GM21390 (cell line): Measurements from ENCODE around the gene CENPC.
"Not testable (repeated sequence)": the region's sequence is repeated elsewhere in the genome, so short reads cannot be mapped to it uniquely, and the experiment has no call there.

Experiments used
- ATAC-seq: cut with Tn5 transposase; IDR thresholded peaks from one replicate; pipeline ENCODE4 v1.9.1; 2021; ENCODE audit not compliant: unreplicated experiment

Gene CENPC

DNA sequence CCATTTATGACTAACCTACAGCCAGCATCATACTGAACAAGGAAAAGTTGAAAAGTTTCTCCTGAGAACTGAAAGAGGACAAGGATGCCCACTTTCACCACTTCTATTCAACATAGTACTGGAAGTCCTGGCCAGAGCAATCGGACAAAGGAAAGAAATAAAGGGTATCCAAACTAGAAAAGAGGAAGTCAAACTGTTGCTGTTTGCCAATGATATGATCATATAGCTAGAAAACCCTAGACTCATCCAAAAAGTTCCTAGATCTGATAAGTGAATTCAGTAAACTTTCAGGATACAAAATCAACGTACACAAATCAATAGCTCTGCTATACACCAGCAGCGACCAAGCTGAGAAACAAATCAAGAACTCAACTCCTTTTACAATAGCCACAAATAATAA is 64.5 kb downstream of the CENPC start:
- ATAC-seq = no peak

DNA sequence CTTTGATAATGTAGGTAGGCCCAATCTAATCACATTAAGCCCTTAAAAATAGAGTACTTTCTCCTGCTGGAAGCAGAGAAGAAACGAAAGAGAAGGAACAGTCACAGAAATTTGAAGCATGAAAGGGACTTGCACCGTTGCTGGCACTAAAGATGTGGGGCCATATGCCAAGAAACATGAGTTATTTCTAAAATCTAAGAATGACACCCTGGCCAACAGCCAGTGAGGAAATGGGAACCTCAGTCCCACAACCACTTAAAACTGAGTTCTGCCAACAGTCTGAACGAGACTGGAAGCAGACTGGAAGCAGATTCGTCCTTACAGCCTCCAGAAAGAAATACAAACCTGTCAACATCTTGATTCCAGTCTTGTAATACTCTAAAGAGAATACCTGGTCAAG is 70.1 kb downstream of the CENPC start:
- ATAC-seq = no peak

GRCh38 chr4:67470871-67471270 is 74.4 kb downstream of the CENPC start:
- no peak for ATAC-seq

DNA sequence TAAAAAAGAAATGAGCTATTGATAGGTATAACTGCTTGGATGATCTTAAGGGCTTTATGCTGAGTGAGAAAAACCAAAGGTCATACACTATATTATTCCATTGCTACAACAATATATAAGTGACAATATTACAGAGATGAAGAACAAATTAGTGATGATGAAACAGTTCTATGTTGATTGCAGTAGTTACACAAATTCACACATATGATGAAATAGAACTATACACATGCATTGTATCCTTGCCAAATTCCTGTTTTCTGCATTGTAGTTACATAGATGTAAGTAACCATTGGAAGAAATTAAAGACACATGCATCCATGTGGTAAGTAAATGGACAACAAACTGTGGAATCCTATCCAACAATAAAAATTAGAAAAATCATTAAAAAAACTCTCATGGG is 76.5 kb downstream of the CENPC start:
- no peak for ATAC-seq

GRCh38 chr4:67466751-67467150 is 78.6 kb downstream of the CENPC start:
- no peak for ATAC-seq

GRCh38 chr4:67465763-67466052 is 79.6 kb downstream of the CENPC start:
- no peak for ATAC-seq

DNA sequence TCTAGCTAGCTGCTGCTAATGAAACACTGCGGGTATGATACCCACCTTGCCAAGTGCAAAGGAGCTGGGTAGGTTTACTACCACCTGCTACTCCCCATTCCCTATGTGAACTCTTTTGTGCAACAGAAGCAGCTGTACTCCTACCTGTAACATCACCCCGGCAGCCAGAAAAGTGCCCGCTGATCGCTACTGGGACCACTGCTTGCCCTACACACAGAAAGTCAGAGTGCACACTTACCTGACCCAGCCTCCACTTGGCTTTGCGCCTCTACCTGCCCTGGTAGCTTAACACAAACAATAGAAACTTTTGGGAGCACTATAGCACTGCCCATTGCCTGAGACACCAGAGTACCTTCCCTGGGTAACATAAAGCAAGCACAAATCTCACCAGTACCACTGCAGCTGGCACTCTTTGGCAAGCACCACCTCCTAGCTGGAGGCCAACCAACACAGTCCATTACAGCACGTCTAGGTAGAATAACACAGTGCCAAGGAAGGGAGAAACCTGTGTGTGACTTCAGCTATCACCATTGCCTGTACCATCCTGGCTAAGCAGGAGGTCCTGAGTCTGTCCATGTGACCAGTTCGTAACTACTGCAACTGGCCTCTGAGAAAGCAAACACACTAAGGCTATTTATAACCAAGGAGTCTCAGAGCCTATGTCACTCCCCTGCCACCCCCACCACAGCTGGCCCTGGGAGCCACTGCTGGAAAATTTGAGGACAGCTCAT is 80.1 kb downstream of the CENPC start:
- no peak for ATAC-seq

DNA sequence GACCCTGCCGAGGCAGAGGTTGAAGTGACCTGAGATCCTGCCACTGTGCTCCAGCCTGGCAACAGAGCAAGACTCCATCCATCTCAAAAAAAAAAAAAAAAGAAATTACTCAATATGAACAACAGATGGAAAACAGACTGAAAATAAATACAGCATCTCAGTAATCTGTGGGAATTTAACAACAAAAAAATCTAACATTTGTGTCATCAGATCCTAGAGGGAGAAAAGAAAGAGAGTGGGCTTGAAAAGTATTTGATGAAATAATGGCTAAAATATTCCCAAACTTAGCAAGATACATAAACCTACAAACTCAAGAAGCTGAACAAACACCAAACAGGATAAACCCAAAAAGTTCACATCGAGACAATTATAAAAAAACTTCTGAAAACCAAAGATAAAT is 84.7 kb downstream of the CENPC start:
- no peak for ATAC-seq

DNA sequence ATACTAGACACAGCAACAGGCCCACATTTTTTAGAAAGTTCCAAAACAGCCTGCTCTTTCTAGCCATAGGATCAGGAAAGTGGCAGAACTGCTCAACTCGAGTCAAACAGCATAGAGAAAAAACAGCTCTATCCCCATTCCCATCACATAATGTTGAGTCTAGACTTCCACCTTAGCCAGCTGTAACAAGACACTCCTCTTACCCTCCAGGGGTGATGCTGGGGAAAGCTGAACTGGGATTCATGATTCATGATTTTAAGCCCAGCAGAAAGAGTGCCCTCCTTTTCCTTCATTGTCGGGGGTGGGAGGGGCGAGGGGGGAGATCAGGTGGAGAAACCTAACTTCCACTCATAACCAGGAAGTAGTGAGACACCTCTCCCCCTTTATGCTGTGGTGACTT is 86.1 kb downstream of the CENPC start:
- no peak for ATAC-seq

DNA sequence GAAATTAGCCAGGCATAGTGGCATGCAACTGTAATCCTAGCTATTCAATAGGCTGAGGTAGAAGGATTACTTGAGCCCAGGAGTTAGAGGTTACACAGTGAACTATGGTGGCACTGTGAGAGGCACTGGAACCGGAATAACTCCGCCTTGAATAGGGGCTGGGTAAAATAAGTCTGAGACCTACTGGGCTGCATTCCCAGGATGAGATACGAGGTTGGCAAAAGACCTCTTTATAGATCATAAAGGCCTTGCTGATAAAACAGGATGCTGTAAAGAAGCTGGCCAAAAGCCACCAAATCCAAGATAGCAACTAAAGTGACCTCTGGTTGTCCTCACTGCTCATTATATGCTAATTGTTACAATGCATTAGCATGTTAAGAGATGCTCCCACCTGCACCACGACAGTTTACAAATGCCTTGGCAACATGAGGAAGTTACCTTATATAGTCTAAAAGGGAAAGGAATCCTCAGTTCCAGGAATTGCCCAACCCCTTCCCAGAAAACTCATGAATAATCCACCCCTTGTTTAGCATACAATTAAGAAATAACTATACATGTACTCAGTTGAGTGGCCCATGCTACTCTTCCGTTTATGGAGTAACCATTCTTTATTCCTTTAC is 88.6 kb downstream of the CENPC start:
- ATAC-seq = no peak

GRCh38 chr4:67452846-67453205 is 92.5 kb downstream of the CENPC start:
- ATAC-seq = not testable (repeated sequence)

GRCh38 chr4:67452100-67452845 is 93.0 kb downstream of the CENPC start:
- ATAC-seq = no peak

DNA sequence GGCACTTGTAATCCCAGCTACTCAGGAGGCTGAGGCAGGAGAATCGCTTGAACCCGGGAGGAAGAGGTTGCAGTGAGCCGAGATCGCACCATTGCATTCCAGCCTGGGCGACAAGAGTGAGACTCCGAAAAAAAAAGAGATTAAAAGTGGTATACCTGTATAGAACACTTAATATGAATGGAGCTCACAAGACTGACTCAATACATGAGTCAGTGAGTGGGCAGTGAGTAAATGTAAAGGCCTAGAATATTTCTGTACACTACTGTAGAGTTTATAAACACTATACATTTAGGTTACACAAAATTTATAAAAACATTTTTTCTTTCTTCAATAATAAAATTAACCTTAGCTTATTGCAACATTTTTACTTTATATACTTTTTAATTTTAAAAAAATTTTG is 93.8 kb downstream of the CENPC start:
- no peak for ATAC-seq

- ATAC-seq = no peak
Observed at GRCh38 chr4:67448621-67449020, 96.7 kb downstream of the CENPC start.

- no peak for ATAC-seq
Observed at GRCh38 chr4:67447873-67448272, 97.4 kb downstream of the CENPC start.

GRCh38 chr4:67446811-67447210 is 98.5 kb downstream of the CENPC start:
- ATAC-seq = no peak

DNA sequence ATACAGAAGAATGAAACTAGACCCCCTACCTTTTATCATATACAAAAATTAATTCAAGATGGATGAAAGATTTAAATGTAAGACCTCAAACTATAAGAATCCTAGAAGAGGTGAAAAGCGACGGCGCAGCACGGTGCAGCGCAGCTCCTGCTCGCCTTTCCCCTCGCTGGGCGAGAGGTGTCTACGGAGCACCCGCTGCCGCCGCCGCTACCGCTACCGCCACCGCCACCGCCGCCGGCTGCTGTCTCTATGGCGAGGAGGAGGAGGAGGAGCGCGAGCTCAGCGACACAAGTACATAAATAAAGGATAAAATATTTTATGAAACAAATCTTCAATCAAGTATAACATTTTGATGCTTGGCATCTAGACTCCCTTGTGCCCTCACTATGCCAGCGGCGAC is 99.4 kb downstream of the CENPC start:
- not testable (repeated sequence) for ATAC-seq

- ATAC-seq = no peak
Observed at GRCh38 chr4:67438975-67439374, 106.3 kb downstream of the CENPC start.

DNA sequence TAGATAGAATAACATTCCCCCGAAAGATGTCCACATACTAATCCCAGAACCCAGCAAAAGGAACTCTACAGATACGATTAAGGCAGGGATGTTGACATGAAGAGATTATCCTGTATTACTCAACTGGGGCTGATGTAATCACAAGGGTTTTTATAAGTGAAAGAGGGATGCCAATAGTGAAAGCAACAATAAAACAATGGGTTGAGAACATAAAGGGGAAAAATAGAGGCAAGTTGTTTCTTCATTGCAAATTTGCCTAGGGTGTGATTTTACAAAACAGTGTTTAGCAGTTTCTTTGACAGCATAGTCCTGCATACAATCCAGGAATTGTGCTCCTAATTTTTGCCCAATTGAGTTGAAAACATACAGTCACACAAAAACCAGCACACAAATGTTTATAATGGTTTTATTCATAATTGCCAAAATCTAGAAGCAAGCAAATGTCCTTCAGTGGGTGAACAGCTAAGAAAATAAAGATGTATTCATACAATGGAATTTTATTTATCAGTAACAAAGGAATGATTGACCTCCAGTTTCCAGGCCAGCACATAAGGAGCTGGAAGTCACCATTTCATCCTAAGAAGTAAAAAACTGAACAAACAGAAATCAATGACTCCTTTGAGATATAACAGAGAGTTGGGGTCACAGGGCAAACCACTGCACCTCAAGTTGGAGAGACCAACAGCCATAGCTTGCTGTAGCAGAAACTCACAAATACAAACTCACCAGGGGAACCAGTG is 107.2 kb downstream of the CENPC start:
- no peak for ATAC-seq

DNA sequence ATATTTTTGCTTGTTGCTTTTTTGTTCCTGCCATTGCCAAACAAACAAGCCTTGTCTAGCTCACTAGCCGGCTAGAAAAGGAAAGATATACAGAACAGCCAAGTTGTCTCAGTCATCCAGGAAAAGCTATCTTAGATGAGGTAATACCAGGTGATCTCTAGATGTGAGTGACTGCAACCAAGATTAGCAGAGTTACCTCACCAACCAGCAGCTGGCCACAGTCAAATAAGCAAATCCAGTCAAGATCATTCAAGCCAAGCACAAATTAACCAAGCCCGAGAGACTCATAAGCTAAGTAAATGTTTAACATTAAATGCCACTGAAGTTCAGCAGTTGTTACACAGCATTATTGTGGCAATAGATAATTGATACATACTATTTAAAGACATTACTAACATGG is 108.6 kb downstream of the CENPC start:
- no peak for ATAC-seq

DNA sequence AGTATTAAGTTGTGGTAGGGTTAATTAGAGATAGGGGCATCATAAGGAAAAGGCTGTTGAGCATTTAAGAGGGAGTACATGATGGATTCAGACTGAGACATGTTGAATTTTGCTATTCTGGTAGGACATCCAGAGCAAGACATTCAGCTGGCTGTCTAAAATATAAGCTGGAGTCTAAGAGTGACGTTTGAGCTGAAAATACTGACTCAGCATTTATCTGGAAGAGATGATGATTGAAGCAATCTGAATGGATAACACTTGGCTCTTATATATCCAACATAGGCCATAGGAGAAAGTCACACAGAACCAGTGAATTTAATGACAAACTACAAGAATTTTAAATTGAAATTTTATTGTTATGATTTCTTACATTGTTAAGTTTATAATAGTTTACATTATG is 114.3 kb downstream of the CENPC start:
- no peak for ATAC-seq

GRCh38 chr4:67428819-67429218 is 116.5 kb downstream of the CENPC start:
- no peak for ATAC-seq
